HFFc6 (cell line): Measurements from ENCODE around the gene C17orf75. TPM values are rescaled to one million over a fixed set of nuclear protein-coding genes. Genes with fewer than 3 reads are reported as not detected.
A peak's percentile ranks its signal among the peaks of the same experiment; 100 is the strongest.

ENCODE experiments used
- DNase-seq: peaks from one replicate; pipeline ENCODE4 v3.0.0-alpha.2; 2018
- H3K27ac Mint-ChIP-seq: 2 replicates; pipeline ENCODE4 v1.8.0; 2020; ENCODE audit warnings: mild to moderate bottlenecking, mixed read lengths
- H3K27me3 Mint-ChIP-seq: 2 replicates; pipeline ENCODE4 v1.8.0; 2021; ENCODE audit warnings: mild to moderate bottlenecking, moderate library complexity, mixed read lengths; ENCODE audit not compliant: insufficient read depth
- H3K36me3 Mint-ChIP-seq: 2 replicates; pipeline ENCODE4 v1.8.0; 2021; ENCODE audit warnings: low read depth, mixed read lengths
- H3K4me1 Mint-ChIP-seq: 2 replicates; pipeline ENCODE4 v1.8.0; 2020; ENCODE audit warnings: low read depth, mixed read lengths
- H3K4me3 Mint-ChIP-seq: 2 replicates; pipeline ENCODE4 v1.8.0; 2020; ENCODE audit warnings: mild to moderate bottlenecking, moderate library complexity, mixed read lengths
- H3K9me3 Mint-ChIP-seq: 2 replicates; pipeline ENCODE4 v1.8.0; 2020; ENCODE audit warnings: mild to moderate bottlenecking, mixed read lengths
- CTCF ChIP-seq: fragments of 200-600 bp; sonication (generic); IDR thresholded peaks from 2 replicates; pipeline ENCODE4 v1.5.0; 2021; ENCODE audit warnings: antibody characterized with exemption, mild to moderate bottlenecking
- total RNA-seq, 6 experiments: library from RNA; stranded (reverse); fragmentation: NEBNext Ultra II Directional; extraction: Animal tissue kit (Norgen Biotek cat#: 25700); gene quantifications; 2 replicates in 1 of 6; 3 replicates in 5 of 6; pipeline ENCODE4 v1.2.3, GENCODE V29; 2021

C17orf75 gene
- total RNA-seq, 6 experiments from 2014 or later = 16.4 to 25.9 (median 23.9) TPM

- DNase-seq = peak; percentile 94
- Mint-ChIP-seq H3K27ac (peak within 1 kb of the TSS; percentile 100), H3K9me3 (peaks cover 8% of the 10 kb centered on the region), H3K4me1 (peaks cover 23% of the 10 kb centered on the region), H3K36me3 (peaks cover 43% of the 10 kb centered on the region), H3K4me3 (peak within 1 kb of the TSS; percentile 99), H3K27me3 (no peaks in the 10 kb centered on the region)
- TF ChIP-seq CTCF = 0 out of 2 replicates have a peak, but pooled peaks have one; percentile 29
Observed at GRCh38 chr17:32349854-32350665, 8.1 kb upstream of the C17orf75 start, which contains the start of gene ZNF207. ZNF207 (plus strand) TSS chr17:32350157; CDS start chr17:32350286, 129 bp downstream.

- Mint-ChIP-seq H3K4me3 (peak overlapping the region; percentile 99), H3K27ac (peak overlapping the region; percentile 100), H3K4me1 (peaks cover 17% of the 10 kb centered on the region), H3K27me3 (no peaks in the 10 kb centered on the region), H3K9me3 (peaks cover 8% of the 10 kb centered on the region), H3K36me3 (peaks cover 38% of the 10 kb centered on the region)
- TF ChIP-seq CTCF = no peak
- no peak for DNase-seq
Observed at GRCh38 chr17:32349503-32349853, 7.5 kb upstream of the C17orf75 start.

- peak overlapping the region; percentile 54 for H3K4me3 Mint-ChIP-seq
- no peak for TF ChIP-seq CTCF
Observed at GRCh38 chr17:32348483-32348800, 6.5 kb upstream of the C17orf75 start.

GRCh38 chr17:32345951-32346600 lies 4.1 kb upstream of the C17orf75 start:
- DNase-seq = no peak
- peaks cover 15% of the 10 kb centered on the region for H3K36me3 Mint-ChIP-seq
- no peaks in the 10 kb centered on the region for H3K27me3 Mint-ChIP-seq
- H3K4me3 Mint-ChIP-seq = no peak overlapping the region
- peaks cover 8% of the 10 kb centered on the region for H3K9me3 Mint-ChIP-seq
- TF ChIP-seq CTCF = no peak
- peaks cover 25% of the 10 kb centered on the region for H3K4me1 Mint-ChIP-seq
- H3K27ac Mint-ChIP-seq = no peak overlapping the region

More at GRCh38 chr17:32348483-32348800, 6.5 kb upstream of the C17orf75 start:
- 0 out of 2 replicates have a peak overlapping the region, but pooled peaks have one; percentile 9 for H3K27ac Mint-ChIP-seq
- H3K9me3 Mint-ChIP-seq = peaks cover 8% of the 10 kb centered on the region
- H3K36me3 Mint-ChIP-seq = peaks cover 31% of the 10 kb centered on the region
- H3K4me1 Mint-ChIP-seq = peaks cover 17% of the 10 kb centered on the region
- no peaks in the 10 kb centered on the region for H3K27me3 Mint-ChIP-seq
- no peak for DNase-seq

GRCh38 chr17:32342603-32343325 lies 791 bp upstream of the C17orf75 start:
- no peak for TF ChIP-seq CTCF
- no peak for DNase-seq
- H3K36me3 Mint-ChIP-seq = no peaks in the 10 kb centered on the region; the same call in 1 of the 2 replicates
- H3K27ac Mint-ChIP-seq = no peak overlapping the region
- H3K4me1 Mint-ChIP-seq = peaks cover 24% of the 10 kb centered on the region
- no peaks in the 10 kb centered on the region for H3K27me3 Mint-ChIP-seq
- peak overlapping the region; percentile 94 for H3K4me3 Mint-ChIP-seq
- no peaks in the 10 kb centered on the region for H3K9me3 Mint-ChIP-seq
